Rectal smooth muscle tissue (tissue), 1 donor: ENCODE results near the gene CIAO3.

ENCODE experiments used
- H3K27ac ChIP-seq: one replicate; pipeline ENCODE4 v1.7.0; 2013; ENCODE audit warnings: low read depth, low read length, inconsistent platforms
- H3K27me3 ChIP-seq: one replicate; pipeline ENCODE4 v1.7.0; 2013; ENCODE audit warnings: low read length; ENCODE audit not compliant: control insufficient read depth, insufficient read depth
- H3K36me3 ChIP-seq: one replicate; pipeline ENCODE4 v1.7.0; 2013; ENCODE audit warnings: low read length; ENCODE audit not compliant: control insufficient read depth, insufficient read depth
- H3K4me1 ChIP-seq: one replicate; pipeline ENCODE4 v1.7.0; 2013; ENCODE audit warnings: low read length; ENCODE audit not compliant: control insufficient read depth, insufficient read depth
- H3K4me3 ChIP-seq: one replicate; pipeline ENCODE4 v1.7.0; 2013; ENCODE audit warnings: low read length
- H3K9ac ChIP-seq: one replicate; pipeline ENCODE4 v1.7.0; 2013; ENCODE audit warnings: low read length

The CIAO3 gene

DNA sequence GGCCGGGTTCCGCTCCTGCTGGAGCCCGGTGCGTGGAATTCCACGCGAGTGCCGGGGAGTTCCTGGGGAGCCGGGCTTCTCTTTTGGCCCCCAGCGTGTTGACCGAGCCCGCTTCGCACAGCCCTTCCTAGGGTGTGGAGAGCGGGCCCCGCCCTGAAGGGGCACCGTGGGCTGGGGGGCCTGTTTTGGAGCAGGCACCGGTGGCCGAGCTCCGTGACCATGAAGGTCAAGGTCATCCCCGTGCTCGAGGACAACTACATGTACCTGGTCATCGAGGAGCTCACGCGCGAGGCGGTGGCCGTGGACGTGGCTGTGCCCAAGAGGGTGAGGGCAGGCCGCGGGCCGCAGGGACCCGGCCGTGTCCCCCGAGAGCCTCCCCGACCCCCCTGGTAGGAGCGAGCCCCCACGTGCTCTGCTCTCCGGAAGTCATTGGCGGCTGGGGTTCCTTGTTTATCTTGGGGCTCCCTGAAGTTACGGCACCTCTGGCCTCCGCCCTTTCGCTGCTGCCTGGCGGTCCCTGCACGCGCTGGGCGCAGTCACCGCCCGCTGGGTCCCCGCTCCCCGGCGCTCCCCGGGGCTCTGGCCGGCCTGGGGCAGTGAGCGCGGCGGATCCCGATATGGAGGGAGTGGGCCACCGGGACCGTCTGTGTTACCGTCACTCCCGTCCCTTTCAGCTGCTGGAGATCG is 13.4 kb downstream of the CIAO3 start:
- Histone ChIP-seq H3K27ac (no peak overlapping the region), H3K27me3 (peaks cover 17% of the 10 kb centered on the region), H3K36me3 (no peaks in the 10 kb centered on the region), H3K9ac (no peak overlapping the region), H3K4me1 (no peaks in the 10 kb centered on the region), H3K4me3 (peak overlapping the region; percentile 59)

GRCh38 chr16:726438-727290 is 14.1 kb downstream of the CIAO3 start, which contains the start of the genes CCDC78 and HAGHL:
TSS of gene CCDC78 (minus strand) at chr16:726443. CDS start at chr16:726367, 76 bp downstream.
TSS of gene HAGHL (plus strand) at chr16:727106. CDS start at chr16:727510, 404 bp downstream.
- Histone ChIP-seq H3K27ac (no peak within 1 kb of the TSS), H3K27me3 (peaks cover 17% of the 10 kb centered on the region), H3K9ac (no peak within 1 kb of the TSS), H3K4me3 (peak within 1 kb of the TSS; percentile 59), H3K4me1 (no peaks in the 10 kb centered on the region), H3K36me3 (no peaks in the 10 kb centered on the region)

DNA sequence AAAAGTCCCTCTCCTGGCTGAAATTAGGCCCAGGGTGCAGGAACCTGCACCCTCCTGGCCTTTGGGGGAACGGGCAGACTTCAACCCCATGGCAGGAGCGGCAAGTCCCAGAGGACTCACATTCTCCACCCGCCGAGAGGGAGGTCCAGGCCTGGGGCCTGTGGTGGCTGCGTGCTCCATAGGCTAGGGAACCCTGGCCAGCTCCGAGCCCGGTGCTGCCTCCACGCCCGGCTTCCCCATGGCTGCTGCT is 14.7 kb downstream of the CIAO3 start:
- Histone ChIP-seq H3K4me1 (no peaks in the 10 kb centered on the region), H3K27me3 (peaks cover 17% of the 10 kb centered on the region), H3K9ac (no peak overlapping the region), H3K27ac (no peak overlapping the region), H3K4me3 (peak overlapping the region; percentile 40), H3K36me3 (no peaks in the 10 kb centered on the region)

- Histone ChIP-seq H3K27me3 (peaks cover 17% of the 10 kb centered on the region), H3K36me3 (no peaks in the 10 kb centered on the region), H3K4me1 (no peaks in the 10 kb centered on the region), H3K4me3 (peak overlapping the region; percentile 40), H3K27ac (no peak overlapping the region), H3K9ac (no peak overlapping the region)
Measured at GRCh38 chr16:725463-726187, 15.2 kb downstream of the CIAO3 start.

GRCh38 chr16:725041-725376 is 15.8 kb downstream of the CIAO3 start:
- H3K9ac ChIP-seq = no peak overlapping the region
- peaks cover 4% of the 10 kb centered on the region for H3K4me1 ChIP-seq
- no peak overlapping the region for H3K4me3 ChIP-seq
- H3K27me3 ChIP-seq = peaks cover 17% of the 10 kb centered on the region
- no peak overlapping the region for H3K27ac ChIP-seq
- no peaks in the 10 kb centered on the region for H3K36me3 ChIP-seq

GRCh38 chr16:724188-725040 is 16.4 kb downstream of the CIAO3 start:
- H3K27me3 ChIP-seq = peaks cover 17% of the 10 kb centered on the region
- peaks cover 8% of the 10 kb centered on the region for H3K4me1 ChIP-seq

DNA sequence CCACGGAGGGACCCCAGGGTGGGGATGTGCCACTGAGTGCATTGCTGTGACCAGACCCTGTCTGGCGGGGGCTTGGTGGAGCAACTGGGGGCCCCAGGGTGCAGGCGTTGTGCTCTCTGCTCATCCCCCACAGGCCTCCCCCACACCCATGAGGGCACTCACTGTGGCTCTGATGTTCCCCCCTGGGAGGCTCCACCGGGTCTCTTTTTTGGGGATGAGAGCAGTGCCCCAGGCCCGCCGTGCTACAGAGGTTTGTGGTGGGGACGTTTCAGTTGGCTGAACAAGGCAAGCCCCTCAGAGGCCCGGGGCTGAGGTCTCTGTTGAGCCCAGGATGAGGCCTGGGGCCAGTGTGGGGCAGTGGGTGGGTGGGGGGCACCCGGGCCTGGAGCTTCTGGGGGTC is 17.1 kb downstream of the CIAO3 start:
- no peak overlapping the region for H3K4me3 ChIP-seq
- H3K36me3 ChIP-seq = no peaks in the 10 kb centered on the region
- H3K9ac ChIP-seq = no peak overlapping the region
- H3K4me1 ChIP-seq = peaks cover 8% of the 10 kb centered on the region
- H3K27ac ChIP-seq = no peak overlapping the region
- H3K27me3 ChIP-seq = peaks cover 17% of the 10 kb centered on the region

More at GRCh38 chr16:724188-725040, 16.4 kb downstream of the CIAO3 start:
- H3K36me3 ChIP-seq = no peaks in the 10 kb centered on the region
- no peak overlapping the region for H3K9ac ChIP-seq
- no peak overlapping the region for H3K4me3 ChIP-seq
- no peak overlapping the region for H3K27ac ChIP-seq

- Histone ChIP-seq H3K9ac (no peak overlapping the region), H3K4me1 (peaks cover 8% of the 10 kb centered on the region), H3K4me3 (no peak overlapping the region)
Measured at GRCh38 chr16:722835-723633, 17.8 kb downstream of the CIAO3 start.

GRCh38 chr16:721765-722540 is 18.8 kb downstream of the CIAO3 start:
- H3K4me1 ChIP-seq = peaks cover 8% of the 10 kb centered on the region
- peak overlapping the region; percentile 87 for H3K27ac ChIP-seq
- peaks cover 11% of the 10 kb centered on the region for H3K27me3 ChIP-seq
- H3K36me3 ChIP-seq = no peaks in the 10 kb centered on the region
- no peak overlapping the region for H3K9ac ChIP-seq
- peak overlapping the region; percentile 92 for H3K4me3 ChIP-seq

More at GRCh38 chr16:722835-723633, 17.8 kb downstream of the CIAO3 start:
- Histone ChIP-seq H3K36me3 (no peaks in the 10 kb centered on the region), H3K27ac (no peak overlapping the region), H3K27me3 (peaks cover 17% of the 10 kb centered on the region)

GRCh38 chr16:720990-721764 is 19.6 kb downstream of the CIAO3 start, which contains the start of gene ANTKMT:
TSS of gene ANTKMT (plus strand) at chr16:721146. CDS start at chr16:721275, 129 bp downstream.
- Histone ChIP-seq H3K27me3 (peaks cover 11% of the 10 kb centered on the region), H3K4me3 (peak within 1 kb of the TSS; percentile 92), H3K27ac (peak within 1 kb of the TSS; percentile 87), H3K36me3 (no peaks in the 10 kb centered on the region), H3K4me1 (peaks cover 10% of the 10 kb centered on the region), H3K9ac (peak within 1 kb of the TSS; percentile 70)
